HG02884 (cell line): ENCODE results near the gene ZNF177.
"Not testable (repeated sequence)": the region's sequence is repeated elsewhere in the genome, so short reads cannot be mapped to it uniquely, and the experiment has no call there.

Source experiments
- ATAC-seq: cut with Tn5 transposase; IDR thresholded peaks from one replicate; pipeline ENCODE4 v1.9.1; 2021; ENCODE audit warnings: mild to moderate bottlenecking, moderate library complexity; ENCODE audit not compliant: unreplicated experiment

The ZNF177 gene

DNA sequence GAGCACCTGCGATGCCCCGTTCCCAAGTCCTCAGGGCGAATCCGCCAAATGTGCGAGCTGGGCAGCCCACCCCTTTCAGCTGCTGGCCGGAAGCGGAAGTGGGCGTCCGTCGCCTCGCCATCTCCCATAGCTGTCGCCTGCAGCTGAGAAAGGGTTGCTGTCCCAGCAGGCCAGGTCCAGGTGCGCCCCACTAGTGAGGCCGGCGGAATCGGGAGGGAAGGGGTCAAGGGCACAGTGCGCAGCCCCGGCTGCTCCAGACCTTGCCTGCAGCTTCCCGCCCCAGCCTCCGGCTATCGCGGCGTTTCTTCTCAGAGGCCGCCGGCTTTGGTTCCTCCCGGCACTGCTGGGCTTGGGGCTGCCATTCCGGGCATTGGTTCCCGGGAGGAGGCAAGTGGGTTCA is at the start of gene ZNF177:
TSS of gene ZNF177 (plus strand) at position 109 of the 400 bp plus-strand sequence. CDS start 15,299 bp downstream, outside the sequence.
- ATAC-seq, result no peak

DNA sequence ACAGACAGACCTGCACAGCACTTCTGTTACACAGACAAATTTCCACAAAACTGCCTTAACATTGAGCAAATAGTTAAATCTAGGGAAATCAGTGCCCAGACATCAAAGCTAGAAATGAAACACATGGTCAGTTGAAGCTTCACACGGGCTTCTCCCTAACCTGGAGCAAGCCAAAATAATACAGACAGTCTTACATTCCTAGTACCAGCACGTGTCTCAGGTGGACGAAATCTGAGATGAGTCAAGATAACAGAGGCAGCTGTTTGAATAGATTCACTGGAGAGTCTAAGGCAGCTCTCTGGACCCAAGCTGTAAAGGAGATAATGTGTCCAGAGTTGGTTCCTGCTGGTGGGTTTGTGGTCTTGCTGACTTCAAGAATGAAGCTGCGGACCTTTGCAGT is 49.1 kb upstream of the ZNF177 start:
- no peak for ATAC-seq

DNA sequence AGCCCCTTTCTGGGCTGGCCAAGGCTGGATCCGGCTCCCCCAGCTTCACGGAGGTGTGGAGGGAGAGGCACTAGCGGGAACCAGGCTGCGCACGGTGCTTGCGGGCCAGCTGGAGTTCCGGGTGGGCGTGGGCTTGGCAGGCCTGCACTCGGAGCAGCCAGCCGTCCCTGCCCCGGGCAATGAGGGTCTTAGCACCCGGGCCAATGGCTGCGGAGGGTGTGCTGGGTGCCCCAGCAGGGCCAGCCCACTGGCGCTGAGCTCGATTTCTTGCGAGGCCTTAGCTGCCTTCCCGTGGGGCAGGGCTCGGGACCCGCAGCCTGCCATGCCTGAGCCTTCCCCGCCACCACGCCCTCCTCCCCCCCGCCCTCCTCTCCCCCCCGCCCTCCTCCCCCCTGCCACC is 41.5 kb upstream of the ZNF177 start:
- no peak for ATAC-seq

DNA sequence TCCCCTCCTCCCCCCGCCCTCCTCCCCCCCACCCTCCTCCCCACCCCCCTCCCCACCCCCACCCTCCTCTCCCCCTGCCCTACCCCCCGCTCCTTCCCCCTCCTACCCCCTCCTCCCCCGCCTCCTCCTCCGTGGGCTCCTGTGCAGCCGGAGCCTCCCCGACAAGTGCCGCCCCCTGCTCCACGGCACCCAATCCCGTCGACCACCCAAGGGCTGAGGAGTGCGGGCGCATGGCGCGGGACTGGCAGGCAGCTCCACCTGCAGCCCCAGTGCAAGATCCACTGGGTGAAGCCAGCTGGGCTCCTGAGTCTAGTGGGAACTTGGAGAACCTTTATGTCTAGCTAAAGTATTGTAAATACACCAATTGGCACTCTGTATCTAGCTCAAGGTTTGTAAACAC is 41.1 kb upstream of the ZNF177 start:
- ATAC-seq, result not testable (repeated sequence)

DNA sequence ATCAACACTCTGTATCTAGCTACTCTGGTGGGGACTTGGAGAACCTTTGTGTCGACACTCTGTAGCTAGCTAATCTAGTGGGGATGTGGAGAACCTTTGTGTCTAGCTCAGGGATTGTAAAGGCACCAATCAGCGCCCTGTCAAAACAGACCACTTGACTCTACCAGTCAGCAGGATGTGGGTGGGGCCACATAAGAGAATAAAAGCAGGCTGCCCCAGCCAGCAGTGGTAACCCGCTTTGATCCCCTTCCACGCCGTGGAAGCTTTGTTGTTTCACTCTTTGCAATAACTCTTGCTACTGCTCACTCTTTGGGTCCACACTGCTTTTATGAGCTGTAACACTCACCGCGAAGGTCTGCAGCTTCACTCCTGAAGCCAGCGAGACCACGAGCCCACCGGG is 40.6 kb upstream of the ZNF177 start:
- ATAC-seq, result not testable (repeated sequence)

DNA sequence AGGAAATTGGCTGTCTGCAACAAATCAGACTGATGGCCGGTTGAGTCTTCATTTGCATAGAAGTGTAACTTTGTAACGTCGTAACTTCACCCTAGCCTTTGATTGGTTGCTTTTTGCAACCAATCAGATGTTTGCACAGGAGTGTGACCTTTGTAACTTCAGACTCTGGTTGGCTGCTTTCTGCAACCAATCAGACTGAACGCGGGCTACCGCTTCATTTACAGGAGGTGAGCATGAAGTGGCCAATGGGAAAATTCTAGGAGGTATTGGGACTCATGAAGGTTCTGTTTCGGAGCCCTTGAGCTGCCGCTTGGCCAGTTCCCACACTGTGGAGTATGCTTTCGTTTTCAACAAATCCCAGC is 39.3 kb upstream of the ZNF177 start:
- peak; percentile 29 for ATAC-seq

DNA sequence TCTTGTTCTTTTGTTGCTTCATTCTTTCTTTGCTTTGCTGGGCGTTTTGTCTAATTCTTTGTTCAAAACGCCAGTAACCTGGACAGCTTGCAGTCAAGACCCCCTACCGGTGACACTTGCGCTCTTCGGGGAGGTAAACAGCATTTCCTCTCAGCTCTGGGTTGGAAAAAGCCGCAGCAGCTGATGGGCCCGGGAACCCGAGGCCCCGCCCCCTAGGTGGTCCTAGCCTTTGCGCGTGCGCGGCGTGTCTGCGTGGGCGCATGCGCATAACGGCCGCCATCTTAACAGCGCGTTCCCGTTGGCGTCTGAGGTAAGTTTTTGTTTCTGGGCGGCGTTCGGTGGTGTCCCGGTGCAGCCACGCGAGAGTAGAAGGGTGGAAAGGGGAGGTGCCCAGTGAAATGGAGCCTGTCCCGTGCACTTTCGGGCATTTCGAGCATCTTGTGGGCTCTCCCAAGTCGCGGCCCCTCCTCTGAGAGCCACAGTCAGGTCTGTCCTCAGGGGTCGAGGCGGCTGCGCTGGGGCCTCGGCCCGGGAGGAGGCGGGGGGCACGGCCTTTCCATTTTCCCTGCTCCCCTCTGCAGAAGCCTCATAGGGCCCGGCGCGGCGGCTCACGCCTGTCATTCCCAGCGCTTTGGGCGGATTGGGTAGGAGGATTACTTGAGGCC is 38.8 kb upstream of the ZNF177 start, which contains the start of gene ZNF559:
TSS of gene ZNF559 (plus strand) at position 261 of the 665 bp plus-strand sequence. CDS start 14,371 bp downstream, outside the sequence.
- peak; percentile 87 for ATAC-seq

DNA sequence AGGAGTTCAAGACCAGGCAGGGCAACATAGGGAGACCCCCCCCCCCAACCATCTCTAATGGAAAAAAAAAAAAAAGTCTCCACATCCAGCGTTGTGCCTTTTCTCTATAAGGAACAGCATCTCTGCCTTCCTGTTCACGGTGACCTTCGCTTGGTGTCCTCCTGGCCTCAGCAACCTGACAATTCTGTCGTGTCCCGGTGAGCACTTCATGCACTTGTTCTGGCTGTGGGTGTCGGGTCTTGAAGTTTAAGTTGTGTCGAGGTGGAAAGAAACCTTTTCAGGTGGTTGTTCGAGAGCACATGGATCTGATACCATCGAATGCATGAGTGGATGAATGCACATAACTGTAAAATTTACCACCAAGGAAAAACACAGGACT is 38.2 kb upstream of the ZNF177 start:
- no peak for ATAC-seq

DNA sequence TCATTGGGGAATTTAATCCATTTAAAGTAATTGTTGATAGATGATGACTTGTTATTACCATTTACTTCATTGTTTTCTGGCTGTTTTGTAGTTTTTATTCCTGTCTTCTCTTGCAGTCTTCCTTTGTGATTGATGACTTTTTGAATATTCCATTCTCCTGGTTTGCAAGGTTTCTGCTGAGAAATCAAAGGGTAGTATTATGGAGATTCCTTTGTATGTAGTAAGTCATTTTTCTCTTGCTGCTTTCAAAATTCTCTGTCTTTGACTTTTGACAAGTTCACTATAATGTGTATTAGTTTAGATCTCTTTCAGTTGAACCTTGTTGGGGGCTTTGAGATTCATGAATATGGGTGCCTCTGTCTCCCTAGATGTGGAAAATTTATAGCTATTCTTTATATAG is 32.8 kb upstream of the ZNF177 start:
- no peak for ATAC-seq

DNA sequence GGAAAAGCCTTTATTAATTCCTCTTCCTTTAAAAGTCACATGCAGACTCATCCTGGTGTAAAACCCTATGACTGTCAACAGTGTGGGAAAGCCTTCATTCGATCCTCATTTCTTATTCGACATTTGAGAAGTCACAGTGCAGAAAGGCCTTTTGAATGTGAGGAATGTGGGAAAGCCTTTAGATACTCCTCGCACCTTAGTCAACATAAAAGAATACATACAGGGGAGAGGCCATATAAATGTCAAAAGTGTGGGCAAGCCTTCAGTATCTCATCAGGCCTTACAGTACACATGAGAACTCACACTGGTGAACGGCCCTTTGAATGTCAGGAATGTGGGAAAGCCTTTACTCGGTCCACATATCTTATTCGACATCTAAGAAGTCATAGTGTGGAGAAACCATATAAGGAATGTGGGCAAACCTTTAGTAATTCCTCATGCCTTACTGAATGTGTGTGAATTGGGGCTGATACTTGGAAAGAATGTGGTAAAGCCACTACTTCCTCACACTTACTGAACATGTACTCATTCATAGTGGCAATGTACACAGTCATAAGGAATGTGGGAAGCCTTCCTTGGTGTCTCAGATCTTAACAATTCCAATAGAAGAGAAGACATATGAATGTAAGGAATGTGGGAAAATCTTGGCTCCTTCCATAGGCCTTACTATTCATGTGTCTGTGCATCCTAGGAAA is 20.1 kb upstream of the ZNF177 start:
- ATAC-seq, result no peak

DNA sequence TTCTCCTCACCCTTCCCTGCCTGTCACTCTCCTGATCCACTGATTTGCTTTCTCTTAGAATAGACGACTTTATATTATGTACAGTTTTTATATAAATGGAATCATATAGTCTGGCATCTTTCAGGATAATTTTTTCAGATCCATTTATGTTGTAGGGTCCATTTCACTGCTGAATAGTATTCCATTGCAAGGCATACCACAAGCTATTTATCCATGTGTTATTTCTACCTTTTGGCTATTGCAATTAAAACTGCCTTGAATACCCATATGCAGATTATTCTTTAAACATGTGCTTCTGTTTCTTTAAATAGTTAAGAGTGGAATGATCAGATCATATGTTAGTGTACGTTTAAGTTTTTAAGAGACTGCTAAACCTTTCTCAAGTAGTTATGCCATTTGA is 17.8 kb upstream of the ZNF177 start:
- ATAC-seq, result no peak

DNA sequence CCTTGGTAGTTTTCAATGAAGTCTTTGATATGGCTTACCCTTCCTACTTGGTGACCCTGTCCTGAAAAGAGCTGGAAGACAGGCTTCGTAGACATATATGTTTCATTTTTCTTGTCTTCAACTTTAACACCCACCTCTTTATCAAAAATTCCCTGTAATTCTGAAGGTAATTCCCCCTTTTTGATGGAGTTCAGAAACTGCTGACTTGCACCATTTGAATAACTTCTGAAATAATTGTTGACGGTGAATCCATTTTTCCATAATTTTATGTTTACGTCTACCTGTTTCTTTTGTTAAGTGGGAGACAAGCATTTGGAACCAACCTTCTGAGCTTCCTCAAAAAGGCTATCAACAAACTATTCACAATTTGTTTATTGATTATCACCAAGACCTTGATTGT is 14.6 kb upstream of the ZNF177 start:
- no peak for ATAC-seq

DNA sequence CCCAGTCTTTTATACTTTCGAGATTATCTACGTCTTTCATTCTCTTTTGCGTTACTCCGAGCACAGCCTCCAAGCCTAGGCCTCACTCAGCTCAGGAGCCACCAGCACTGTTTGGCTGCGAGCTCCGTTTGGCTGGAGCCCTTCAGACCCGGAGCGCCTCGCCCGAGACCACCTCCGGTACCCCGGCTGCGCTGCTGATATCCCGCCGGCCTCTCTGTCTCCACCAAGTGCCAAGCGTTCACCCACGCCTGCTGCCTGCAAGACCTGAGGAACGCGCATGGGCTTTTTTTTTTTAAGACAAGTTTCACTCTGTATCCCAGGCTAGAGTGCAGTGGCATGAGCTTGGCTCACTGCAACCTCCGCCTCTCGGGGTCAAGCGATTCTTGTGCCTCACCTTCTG is 14.1 kb upstream of the ZNF177 start:
- no peak for ATAC-seq

DNA sequence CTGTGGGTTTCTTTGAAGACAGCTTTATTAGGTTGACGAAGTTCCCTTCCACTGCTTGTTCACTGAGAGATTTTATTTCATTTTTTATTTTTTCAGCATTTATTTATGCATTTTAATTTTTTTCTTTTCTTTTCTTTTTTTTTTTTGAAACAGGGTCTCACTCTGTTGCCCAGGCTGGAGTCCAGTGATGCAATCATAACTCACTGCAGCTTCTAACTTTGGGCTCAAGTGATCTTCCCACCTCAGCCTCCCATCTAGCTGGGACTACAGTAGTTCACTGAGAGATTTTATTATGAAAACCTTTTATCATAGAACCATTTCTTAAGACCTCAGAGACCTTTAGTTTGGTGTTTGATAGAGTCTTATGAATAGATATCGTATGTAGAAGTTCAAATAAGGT is 10.3 kb upstream of the ZNF177 start:
- ATAC-seq, result no peak

DNA sequence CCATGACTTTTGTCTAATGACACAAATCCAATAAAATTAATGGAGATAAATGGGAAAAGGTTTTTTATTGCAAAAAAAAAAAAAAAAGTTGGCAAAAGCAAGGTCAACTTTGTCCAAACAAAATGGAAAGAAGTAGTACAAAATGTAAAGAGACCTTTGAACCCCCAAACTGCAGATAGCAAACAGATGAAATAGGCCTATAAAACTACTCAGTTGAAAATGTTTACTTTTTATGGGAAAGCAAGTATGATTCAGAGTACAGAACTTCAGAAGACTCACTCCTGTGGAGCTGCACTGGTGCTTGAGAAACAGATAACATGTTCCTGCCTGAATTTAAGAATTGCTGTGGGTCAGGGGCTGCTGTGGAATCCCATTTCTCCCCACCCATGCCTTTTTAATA is 9.8 kb upstream of the ZNF177 start:
- ATAC-seq, result no peak

DNA sequence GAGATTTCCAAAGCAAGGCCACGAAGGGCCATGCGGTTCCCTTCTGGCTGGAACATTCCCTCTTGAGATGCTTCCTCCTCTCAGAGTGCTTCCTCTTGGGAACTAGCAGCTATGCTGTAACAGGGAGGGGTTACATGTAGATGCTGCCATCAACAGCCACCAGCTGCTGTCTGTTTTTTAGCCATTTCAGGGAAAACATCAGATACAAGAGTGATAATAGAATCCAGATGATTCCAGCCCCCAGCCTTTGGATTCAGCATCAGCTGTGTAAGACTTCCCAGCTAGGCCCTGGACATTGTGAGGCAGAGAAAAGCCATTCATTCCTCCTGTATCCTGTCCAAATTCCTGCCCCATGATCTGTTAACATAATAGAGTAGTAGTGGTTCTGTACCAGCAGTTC is 8.2 kb upstream of the ZNF177 start:
- no peak for ATAC-seq

DNA sequence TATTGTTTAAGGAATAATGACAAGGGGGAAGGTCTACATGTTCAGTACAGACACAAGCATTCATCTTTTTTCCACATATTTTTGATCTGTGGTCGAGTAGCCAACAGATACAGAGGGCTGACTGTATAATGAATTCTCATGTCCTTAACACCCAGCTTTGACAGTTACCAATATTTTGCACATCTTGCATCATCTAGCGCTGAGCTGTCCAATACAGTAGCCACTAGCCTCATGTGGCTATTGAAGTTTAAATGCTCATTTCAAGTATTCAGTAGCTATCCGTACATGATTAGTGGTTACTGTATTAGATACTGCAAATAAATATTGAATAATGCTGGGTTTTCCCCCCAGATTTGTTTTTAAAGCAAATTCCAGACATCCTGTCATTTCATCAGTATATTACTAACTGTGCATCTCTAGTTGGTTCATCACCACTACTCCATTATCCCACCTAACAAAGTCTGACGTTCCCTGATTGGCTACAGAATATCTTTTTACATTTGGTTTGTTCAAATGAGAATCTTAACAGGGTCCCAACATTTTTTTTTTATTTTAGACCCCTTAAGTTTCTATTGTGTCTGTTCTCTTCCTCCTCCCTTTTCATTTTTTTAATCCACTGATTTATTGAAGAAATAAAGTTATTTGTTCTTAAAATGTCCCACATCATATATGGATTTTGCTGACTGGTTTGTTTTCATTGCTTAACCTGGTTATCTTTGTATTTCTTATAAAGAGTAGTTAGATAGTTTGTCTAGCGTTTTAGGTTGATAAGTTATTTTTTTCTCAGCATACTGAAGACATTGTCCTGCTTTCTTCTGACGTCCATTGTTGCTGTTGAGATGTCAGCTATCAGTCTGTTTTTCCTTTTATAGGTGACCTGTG is 8.2 kb downstream of the ZNF177 start:
- no peak for ATAC-seq

DNA sequence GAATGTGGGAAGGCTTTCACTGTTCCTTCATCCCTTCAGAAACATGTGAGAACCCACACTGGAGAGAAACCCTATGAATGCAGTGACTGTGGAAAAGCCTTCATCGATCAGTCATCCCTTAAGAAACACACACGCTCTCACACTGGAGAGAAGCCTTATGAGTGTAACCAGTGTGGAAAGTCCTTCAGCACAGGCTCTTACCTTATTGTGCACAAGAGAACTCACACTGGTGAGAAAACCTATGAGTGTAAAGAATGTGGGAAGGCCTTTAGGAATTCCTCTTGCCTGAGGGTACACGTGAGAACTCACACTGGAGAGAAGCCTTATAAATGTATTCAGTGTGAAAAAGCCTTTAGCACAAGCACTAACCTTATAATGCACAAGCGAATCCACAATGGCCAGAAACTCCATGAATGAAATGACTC is 18.6 kb downstream of the ZNF177 start:
- no peak for ATAC-seq

DNA sequence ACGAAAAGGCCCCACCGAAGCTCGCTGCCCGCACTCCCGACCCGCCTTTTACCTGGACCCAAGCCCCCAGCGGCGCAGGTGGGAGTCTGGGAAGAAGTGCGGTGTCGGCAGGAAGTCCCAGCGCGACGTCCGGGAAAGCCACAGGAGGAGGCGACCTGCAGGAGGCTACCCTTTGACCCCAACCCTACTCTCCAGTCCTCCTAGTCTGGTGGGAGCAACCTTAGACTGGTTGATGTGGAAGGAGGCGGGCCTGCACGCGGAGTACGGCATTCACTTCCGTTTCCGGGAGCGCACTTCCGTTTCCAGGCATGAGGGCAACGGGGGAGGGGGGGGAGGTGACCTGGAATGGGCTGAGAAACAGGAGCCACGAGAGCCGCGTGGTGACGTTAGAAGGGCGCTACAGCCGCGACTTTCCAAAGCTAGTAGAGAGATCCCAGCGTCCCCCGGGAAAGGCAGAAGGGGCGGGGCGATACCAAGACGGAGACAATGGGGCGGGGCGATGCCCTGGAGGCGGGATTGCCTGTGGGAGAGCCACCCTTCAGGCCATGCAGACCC is 44.1 kb downstream of the ZNF177 start:
- ATAC-seq, result no peak

DNA sequence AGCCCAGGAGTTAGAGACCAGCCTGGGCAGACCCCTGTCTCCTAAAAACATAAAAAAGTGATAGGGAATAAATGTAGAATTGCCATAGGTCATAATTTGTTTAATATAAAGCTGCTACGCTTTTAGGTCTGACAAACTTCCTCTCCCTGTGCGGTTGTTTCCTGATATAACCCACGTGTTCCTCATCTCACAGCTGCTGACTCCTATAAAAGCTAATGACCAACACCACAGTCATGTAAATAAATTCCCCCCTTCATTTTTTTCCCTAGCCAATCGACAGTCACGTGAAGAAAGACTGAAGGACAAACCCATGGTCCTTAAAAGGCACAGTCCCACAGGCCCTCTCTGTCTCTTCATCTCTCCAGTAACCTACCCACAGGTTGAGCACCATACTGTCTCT is 45.0 kb downstream of the ZNF177 start:
- ATAC-seq, result no peak

DNA sequence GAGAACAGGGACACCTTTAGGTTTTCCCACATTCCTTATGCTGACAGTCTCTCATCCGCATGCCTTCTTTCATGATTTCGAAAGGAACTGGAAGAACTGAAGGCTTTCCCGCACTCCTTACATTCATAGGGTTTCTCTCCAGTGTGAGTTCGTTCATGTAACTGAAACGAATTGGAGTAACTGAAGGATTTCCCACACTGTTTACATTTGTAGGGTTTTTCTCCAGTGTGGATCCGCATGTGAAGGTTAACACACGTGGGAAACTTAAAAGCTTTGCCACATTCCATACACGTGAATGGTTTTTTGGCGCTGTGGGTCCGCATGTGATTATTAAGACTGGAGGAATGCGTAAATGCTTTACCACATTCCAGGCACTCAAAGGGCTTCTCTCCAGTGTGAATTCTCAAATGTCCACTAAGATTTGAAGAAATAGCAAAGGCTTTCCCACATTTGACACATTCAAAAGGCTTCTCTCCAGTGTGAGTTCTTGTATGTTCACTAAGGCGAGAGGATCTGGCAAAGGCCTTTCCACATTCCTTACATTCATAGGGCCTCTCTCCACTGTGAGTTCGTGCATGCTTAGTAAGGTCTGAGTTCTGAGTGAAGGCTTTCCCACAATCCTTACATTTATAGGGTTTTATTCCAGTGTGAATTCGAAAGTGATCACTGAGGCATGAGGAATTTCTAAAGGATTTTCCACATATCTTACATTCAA is 50.6 kb downstream of the ZNF177 start:
- ATAC-seq, result no peak
